GM12801 (cell line): ENCODE data around the gene LDLRAD3.

Source experiments
- CTCF ChIP-seq: IDR thresholded peaks from one replicate; pipeline ENCODE4 v1.5.1; 2011; ENCODE audit warnings: control low read depth; ENCODE audit not compliant: insufficient read length; ENCODE audit errors: extremely low read depth

The LDLRAD3 gene

GRCh38 chr11:36164506-36165250 is 220.8 kb downstream of the LDLRAD3 start:
- no peak for TF ChIP-seq CTCF

- no peak for TF ChIP-seq CTCF
Observed at GRCh38 chr11:36165621-36166397, 221.9 kb downstream of the LDLRAD3 start.

- no peak for TF ChIP-seq CTCF
Observed at GRCh38 chr11:36167073-36167472, 223.2 kb downstream of the LDLRAD3 start.

- TF ChIP-seq CTCF = no peak
Observed at GRCh38 chr11:36167729-36168128, 223.9 kb downstream of the LDLRAD3 start.

GRCh38 chr11:36177836-36178235 is 234.0 kb downstream of the LDLRAD3 start:
- no peak for TF ChIP-seq CTCF

- TF ChIP-seq CTCF = no peak
Observed at GRCh38 chr11:36186340-36187175, 242.7 kb downstream of the LDLRAD3 start.

GRCh38 chr11:36187622-36188021 is 243.8 kb downstream of the LDLRAD3 start:
- TF ChIP-seq CTCF = no peak
